ENCODE data around the gene TUT4.
A peak's percentile ranks its signal among the peaks of the same experiment; 100 is the strongest.

Gene TUT4

DNA sequence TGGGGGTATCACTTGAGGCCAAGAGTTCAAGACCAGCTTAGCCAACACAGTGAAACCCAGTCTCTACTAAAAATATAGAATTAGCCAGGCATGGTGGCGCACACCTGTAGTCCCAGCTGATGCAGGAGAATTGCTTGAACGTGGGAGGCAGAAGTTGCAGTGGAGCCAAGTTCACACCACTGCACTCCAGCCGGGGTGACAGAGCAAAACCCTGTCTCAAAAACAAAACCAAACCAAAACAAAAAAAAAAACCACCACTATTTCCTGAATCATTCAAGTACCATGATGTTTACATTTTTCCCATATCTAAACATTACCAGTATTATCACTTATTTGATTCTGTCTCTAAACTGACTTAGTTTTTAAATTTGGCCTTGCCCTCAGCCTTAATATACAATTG is 29.5 kb downstream of the TUT4 start:
- no peak overlapping the region for H3K4me3 ChIP-seq (ENCODE audit: low read length)
- no peak for DNase-seq (ENCODE audit: low read depth)
- TF ChIP-seq CTCF (IDR thresholded peaks at IDR 0.05; ENCODE audit: insufficient read depth, low read depth, low read length, missing control alignments): no peak

GRCh38 chr1:52520148-52520547 is 32.7 kb downstream of the TUT4 start:
- no peak for TF ChIP-seq CTCF (IDR thresholded peaks at IDR 0.05; ENCODE audit: insufficient read depth, low read depth, low read length, missing control alignments)
- DNase-seq (ENCODE audit: low read depth): peak; percentile 30
- no peak overlapping the region for H3K4me3 ChIP-seq (ENCODE audit: low read length)

GRCh38 chr1:52518962-52519361 is 33.9 kb downstream of the TUT4 start:
- peak; percentile 30 for DNase-seq (ENCODE audit: low read depth)
- no peak overlapping the region for H3K4me3 ChIP-seq (ENCODE audit: low read length)
- no peak for TF ChIP-seq CTCF (IDR thresholded peaks at IDR 0.05; ENCODE audit: insufficient read depth, low read depth, low read length, missing control alignments)

- no peak for DNase-seq (ENCODE audit: low read depth)
Measured at GRCh38 chr1:52511851-52512615, 40.9 kb downstream of the TUT4 start.

DNA sequence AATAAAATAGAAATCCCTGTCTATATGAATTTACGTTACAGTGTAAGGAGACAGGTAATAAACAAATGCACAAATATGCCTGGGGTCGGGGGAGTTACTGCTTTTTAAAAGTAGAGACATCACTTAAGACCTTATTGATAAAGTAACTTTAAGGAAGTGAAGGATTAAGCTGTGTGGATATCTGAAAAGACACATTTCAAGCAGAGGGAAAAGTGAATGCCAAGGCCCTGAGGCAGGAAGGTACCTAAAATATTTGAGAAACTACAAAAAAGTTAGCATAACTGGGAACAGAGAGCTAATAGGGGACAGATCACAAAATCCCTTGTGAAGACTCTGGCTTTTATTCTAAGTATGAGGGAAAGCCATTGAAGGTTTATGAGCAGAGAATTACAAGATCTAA is 41.5 kb downstream of the TUT4 start:
- no peak for DNase-seq (ENCODE audit: low read depth)
- no peak overlapping the region for H3K4me3 ChIP-seq (ENCODE audit: low read length)
- no peak for TF ChIP-seq CTCF (IDR thresholded peaks at IDR 0.05; ENCODE audit: insufficient read depth, low read depth, low read length, missing control alignments)

More at GRCh38 chr1:52511851-52512615, 40.9 kb downstream of the TUT4 start:
- H3K4me3 ChIP-seq (ENCODE audit: low read length): no peak overlapping the region
- TF ChIP-seq CTCF (IDR thresholded peaks at IDR 0.05; ENCODE audit: insufficient read depth, low read depth, low read length, missing control alignments): no peak

GRCh38 chr1:52506920-52507546 is 45.9 kb downstream of the TUT4 start:
- DNase-seq (ENCODE audit: low read depth): no peak
- TF ChIP-seq CTCF (IDR thresholded peaks at IDR 0.05; ENCODE audit: insufficient read depth, low read depth, low read length, missing control alignments): no peak
- no peak overlapping the region for H3K4me3 ChIP-seq (ENCODE audit: low read length)
